Tongue (tissue), 2 donors: ENCODE measurements around the gene BRD9. TPM values are rescaled to one million over a fixed set of nuclear protein-coding genes. Genes with fewer than 3 reads are reported as not detected.
"Not testable (repeated sequence)": the region's sequence is repeated elsewhere in the genome, so short reads cannot be mapped to it uniquely, and the experiment has no call there.

ENCODE experiments used
- DNase-seq: peaks from one replicate; pipeline ENCODE4 v3.0.0-alpha.2; 2015
- total RNA-seq: library from RNA; depleted of rRNA; stranded (reverse); fragments of >200 nt; gene quantifications from one replicate; pipeline ENCODE4 v1.2.3, GENCODE V29; 2014

BRD9 gene
- total RNA-seq, 1 donor from 2014 or later, result 35.3 TPM

- DNase-seq, result no peak
These were observed 35.8 kb downstream of the BRD9 start for GRCh38 chr5:856531-857425.

- DNase-seq, result no peak
These were observed 36.6 kb downstream of the BRD9 start for GRCh38 chr5:855771-856530.

GRCh38 chr5:854966-855743 lies 37.4 kb downstream of the BRD9 start:
- DNase-seq, result no peak

GRCh38 chr5:854217-854616 lies 38.4 kb downstream of the BRD9 start:
- no peak for DNase-seq

- not testable (repeated sequence) for DNase-seq
These were observed 39.0 kb downstream of the BRD9 start for GRCh38 chr5:853416-854090.

GRCh38 chr5:852431-853401 lies 39.9 kb downstream of the BRD9 start:
- DNase-seq, result no peak

GRCh38 chr5:852018-852417 lies 40.6 kb downstream of the BRD9 start:
- no peak for DNase-seq

GRCh38 chr5:851553-851952 lies 41.0 kb downstream of the BRD9 start:
- DNase-seq, result no peak

- no peak for DNase-seq
These were observed 41.5 kb downstream of the BRD9 start for GRCh38 chr5:851076-851475.

- DNase-seq, result no peak
These were observed 42.0 kb downstream of the BRD9 start, which contains the start of gene ZDHHC11 for GRCh38 chr5:850511-851006. TSS of gene ZDHHC11 (minus strand) at chr5:850986. CDS start at chr5:850602, 384 bp downstream.

- peak; percentile 62 for DNase-seq
These were observed 42.8 kb downstream of the BRD9 start for GRCh38 chr5:849651-850301.

- no peak for DNase-seq
These were observed 43.9 kb downstream of the BRD9 start for GRCh38 chr5:848671-849111.

- DNase-seq, result not testable (repeated sequence)
These were observed 44.9 kb downstream of the BRD9 start for GRCh38 chr5:847736-848135.

GRCh38 chr5:847212-847611 lies 45.4 kb downstream of the BRD9 start:
- not testable (repeated sequence) for DNase-seq

GRCh38 chr5:846602-847091 lies 46.0 kb downstream of the BRD9 start:
- not testable (repeated sequence) for DNase-seq

GRCh38 chr5:845676-846601 lies 46.7 kb downstream of the BRD9 start:
- DNase-seq, result not testable (repeated sequence)

GRCh38 chr5:845031-845675 lies 47.4 kb downstream of the BRD9 start:
- not testable (repeated sequence) for DNase-seq

GRCh38 chr5:844426-844825 lies 48.2 kb downstream of the BRD9 start:
- not testable (repeated sequence) for DNase-seq
